ENCODE data around the gene FOXP1. TPM values are rescaled to one million over a fixed set of nuclear protein-coding genes. Genes with fewer than 3 reads are reported as not detected.

The FOXP1 gene
- total RNA-seq, 1 experiment from 2014 or later = 24.7 TPM

DNA sequence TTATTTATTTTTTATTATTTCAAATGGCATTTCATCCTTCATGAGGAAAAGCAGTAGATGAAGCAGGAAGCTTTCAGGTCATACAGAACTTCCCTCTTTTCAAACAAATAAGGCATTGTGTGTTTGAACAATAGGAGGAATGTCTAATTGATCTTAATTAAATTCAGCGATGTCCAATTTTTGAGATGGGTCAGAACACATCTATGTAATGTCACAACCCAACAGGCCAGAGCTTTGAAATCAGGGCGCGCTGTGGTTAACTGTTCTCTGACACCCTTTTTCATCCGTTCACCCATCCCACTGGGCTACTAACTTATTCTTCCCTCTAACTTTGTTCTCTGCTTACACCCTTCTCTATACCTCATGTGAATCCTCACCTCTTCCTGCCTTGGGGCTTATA lies 510.5 kb downstream of the FOXP1 start:
- no peaks in the 10 kb centered on the region for H3K27me3 ChIP-seq (ENCODE audit: control insufficient read depth, insufficient read depth, low read length)
- H3K36me3 ChIP-seq (replicated peaks; ENCODE audit: control insufficient read depth, insufficient read depth, low read length) = no peaks in the 10 kb centered on the region
- DNase-seq = no peak
- no peak overlapping the region for H3K4me3 ChIP-seq (ENCODE audit: insufficient read depth, low read depth, low read length)

DNA sequence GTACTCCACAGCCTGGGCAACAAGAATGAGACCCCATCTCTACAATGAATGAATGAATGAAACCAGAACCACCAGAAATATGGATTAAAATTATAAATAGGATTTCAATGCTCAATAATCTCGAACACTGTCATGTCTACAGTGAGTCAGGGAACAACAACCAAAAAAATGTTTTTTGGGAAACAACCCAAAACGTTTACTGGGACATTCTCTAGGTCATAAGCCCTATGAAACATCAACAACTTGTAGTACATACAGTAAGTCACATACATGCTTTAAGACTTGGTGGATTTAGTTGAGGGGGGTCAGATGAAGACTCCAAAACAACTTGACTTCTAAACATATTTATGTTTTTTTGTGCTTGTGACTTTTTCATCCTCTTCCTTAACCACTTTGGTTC lies 511.2 kb downstream of the FOXP1 start:
- H3K36me3 ChIP-seq (replicated peaks; ENCODE audit: control insufficient read depth, insufficient read depth, low read length) = no peaks in the 10 kb centered on the region
- DNase-seq = no peak
- H3K4me3 ChIP-seq (ENCODE audit: insufficient read depth, low read depth, low read length) = no peak overlapping the region
- no peaks in the 10 kb centered on the region for H3K27me3 ChIP-seq (ENCODE audit: control insufficient read depth, insufficient read depth, low read length)

DNA sequence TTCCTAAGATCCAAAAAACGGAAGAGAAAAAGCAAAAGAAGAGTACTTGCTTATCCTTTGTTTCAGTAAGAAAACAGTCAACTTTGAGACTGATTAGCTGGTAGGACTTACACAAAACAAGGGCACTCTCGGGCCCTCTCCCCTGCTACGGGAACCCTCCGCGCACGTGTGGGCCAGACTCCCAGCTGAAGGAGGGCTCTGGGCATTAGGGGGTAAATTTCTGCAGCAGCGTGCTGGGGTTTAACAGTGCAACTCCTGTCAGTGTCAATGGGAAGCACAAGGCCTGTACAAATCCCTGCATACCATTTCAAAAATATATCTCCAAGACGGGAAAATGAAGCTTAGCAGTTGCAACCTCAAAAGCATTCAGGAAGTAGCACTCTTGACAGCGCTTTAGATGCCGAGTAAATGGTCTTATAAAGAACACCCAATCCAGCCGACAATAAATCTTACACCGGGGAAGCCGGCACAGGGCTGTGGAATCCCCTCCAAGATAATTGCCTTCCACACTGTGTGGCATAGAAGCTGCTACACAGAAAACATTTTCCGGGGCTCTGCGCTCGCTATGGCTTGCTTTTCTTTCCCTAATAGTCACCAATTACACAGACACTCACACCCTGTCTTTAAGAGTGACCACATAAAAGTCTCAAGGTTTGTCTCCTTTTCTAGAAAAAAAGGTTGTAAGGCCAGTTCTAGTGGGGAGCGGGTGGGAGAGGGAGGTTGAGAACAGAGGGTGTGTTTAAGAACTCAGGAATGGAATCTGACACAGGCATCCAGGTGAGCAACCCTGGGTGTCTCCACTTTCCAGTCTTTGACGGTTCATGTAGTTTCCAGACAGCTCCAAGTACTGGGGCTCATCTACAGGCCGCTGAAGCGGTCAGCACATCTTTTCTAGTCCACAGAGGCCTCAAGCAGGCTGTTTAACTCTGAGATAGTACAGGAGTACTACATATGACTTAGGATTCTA lies 512.7 kb downstream of the FOXP1 start:
- no peak for DNase-seq
- no peaks in the 10 kb centered on the region for H3K36me3 ChIP-seq (replicated peaks; ENCODE audit: control insufficient read depth, insufficient read depth, low read length)
- H3K4me3 ChIP-seq (ENCODE audit: insufficient read depth, low read depth, low read length) = no peak overlapping the region
- no peaks in the 10 kb centered on the region for H3K27me3 ChIP-seq (ENCODE audit: control insufficient read depth, insufficient read depth, low read length)

DNA sequence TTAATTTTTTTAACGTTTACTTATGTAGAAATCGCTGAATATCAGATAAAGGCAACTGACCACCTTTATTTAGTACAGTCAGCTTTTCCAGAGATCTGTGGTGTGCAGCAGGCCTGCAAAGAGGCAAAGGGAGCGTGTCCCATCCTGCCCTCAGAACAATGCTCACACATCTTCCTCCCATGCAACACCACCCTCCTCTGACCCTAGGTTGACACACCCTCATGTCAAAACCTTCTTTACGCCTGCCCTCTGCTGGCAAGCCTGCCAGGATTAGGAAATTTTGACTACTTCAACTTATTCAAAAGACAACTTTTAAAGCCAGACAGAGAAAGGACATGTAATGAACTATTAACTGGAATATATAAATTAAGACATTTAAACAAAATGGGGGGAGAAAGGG lies 513.7 kb downstream of the FOXP1 start:
- H3K4me3 ChIP-seq (ENCODE audit: insufficient read depth, low read depth, low read length) = no peak overlapping the region
- no peaks in the 10 kb centered on the region for H3K36me3 ChIP-seq (replicated peaks; ENCODE audit: control insufficient read depth, insufficient read depth, low read length)
- no peaks in the 10 kb centered on the region; the same call in 1 of the 2 replicates for H3K27me3 ChIP-seq (ENCODE audit: control insufficient read depth, insufficient read depth, low read length)
- DNase-seq = peak; percentile 73

DNA sequence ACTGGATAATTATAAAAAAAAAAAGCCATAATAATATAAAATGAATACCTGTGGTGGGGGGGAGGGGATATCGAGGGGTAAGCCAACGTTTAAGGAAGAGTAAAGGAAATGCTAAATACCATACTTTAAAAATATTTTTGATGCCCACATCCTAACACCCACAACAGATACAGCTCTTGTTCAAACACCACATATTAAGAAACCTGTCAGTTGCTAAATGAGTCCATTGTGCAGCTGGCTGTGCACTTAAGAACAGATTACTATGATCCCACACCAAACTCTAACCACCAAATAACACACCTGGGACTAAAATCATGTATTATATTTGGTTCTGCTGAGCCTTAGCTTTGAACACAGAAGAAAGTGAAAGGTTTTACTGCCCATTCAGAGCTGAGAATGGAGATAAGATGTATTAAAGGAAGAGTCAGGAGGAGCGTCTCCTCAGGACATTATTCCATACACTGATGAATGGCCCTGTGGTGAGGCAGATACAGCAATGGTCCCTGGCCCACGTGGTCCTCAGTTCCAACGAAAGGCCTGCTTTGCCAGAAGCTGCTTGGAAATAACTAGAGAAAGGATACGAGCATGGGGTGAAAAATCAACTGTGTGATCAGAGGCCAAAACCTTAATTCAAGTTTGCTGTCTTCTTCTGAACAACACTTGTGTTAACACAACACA lies 515.4 kb downstream of the FOXP1 start:
- no peaks in the 10 kb centered on the region for H3K36me3 ChIP-seq (replicated peaks; ENCODE audit: control insufficient read depth, insufficient read depth, low read length)
- no peak for DNase-seq
- H3K27me3 ChIP-seq (ENCODE audit: control insufficient read depth, insufficient read depth, low read length) = peaks cover 2% of the 10 kb centered on the region; the same call in 1 of the 2 replicates
- no peak overlapping the region for H3K4me3 ChIP-seq (ENCODE audit: insufficient read depth, low read depth, low read length)

DNA sequence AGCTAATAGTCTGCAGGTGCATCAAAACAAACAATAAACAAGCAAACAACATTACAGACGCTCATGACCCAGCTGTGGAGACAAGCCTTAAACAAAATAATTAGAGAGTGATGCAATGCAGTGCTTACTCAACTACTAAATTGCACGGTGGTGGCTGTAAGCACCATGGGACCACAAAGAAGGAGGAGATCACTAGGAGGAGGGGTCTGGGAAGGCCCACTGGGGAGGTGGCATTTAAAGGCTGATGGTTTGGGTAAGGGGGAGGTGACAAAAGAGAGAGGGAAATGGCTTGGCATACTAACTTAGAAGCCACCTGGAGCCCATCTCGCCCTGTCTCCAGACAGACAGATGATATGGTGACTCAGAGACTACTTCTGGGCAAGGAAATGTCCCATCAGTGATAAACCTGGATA lies 516.7 kb downstream of the FOXP1 start:
- DNase-seq = peak; percentile 29
- H3K27me3 ChIP-seq (ENCODE audit: control insufficient read depth, insufficient read depth, low read length) = peaks cover 2% of the 10 kb centered on the region; the same call in 1 of the 2 replicates

DNA sequence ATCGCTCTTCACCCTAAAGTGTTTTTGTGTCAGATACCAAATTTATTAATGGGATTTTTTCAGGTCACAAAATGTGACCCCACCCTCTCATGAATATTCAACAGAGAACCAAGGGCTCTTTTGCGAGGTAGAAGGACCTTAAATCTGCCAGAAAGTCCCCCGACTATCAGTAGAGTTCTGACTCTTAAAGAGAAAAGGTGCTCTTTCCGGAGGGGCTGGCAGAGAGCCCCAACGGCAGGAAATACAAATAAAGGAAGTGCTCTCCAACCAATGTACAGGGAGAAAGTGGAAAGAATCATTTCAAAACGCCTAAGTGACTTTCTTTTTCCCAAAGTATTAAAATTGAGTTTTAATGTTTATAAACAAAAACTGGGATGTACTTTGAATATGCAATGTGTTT lies 517.2 kb downstream of the FOXP1 start:
- Histone ChIP-seq H3K27me3 (ENCODE audit: control insufficient read depth, insufficient read depth, low read length) (peaks cover 2% of the 10 kb centered on the region; the same call in 1 of the 2 replicates), H3K4me3 (ENCODE audit: insufficient read depth, low read depth, low read length) (peak overlapping the region; percentile 13; the same call in 1 of the 2 replicates), H3K36me3 (replicated peaks; ENCODE audit: control insufficient read depth, insufficient read depth, low read length) (no peaks in the 10 kb centered on the region)
- DNase-seq = peak; percentile 34

More for the DNA sequence above, 516.7 kb downstream of the FOXP1 start:
- Histone ChIP-seq H3K4me3 (ENCODE audit: insufficient read depth, low read depth, low read length) (no peak overlapping the region), H3K36me3 (replicated peaks; ENCODE audit: control insufficient read depth, insufficient read depth, low read length) (no peaks in the 10 kb centered on the region)

DNA sequence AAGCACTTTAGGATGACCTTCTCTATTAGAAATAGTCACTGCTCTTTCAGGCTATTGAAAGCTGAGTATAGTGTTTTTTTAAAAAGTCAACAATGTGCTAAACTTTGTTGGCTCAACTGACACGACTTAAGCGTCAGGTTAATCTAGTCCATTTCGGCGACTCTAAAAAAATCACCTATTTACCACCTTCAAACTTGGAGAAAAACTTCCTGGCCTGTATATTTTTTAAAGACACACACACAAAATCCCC lies 517.8 kb downstream of the FOXP1 start:
- no peak for DNase-seq
- peaks cover 2% of the 10 kb centered on the region; the same call in 1 of the 2 replicates for H3K27me3 ChIP-seq (ENCODE audit: control insufficient read depth, insufficient read depth, low read length)
- no peaks in the 10 kb centered on the region for H3K36me3 ChIP-seq (replicated peaks; ENCODE audit: control insufficient read depth, insufficient read depth, low read length)
- H3K4me3 ChIP-seq (ENCODE audit: insufficient read depth, low read depth, low read length) = peak overlapping the region; percentile 67; the same call in 1 of the 2 replicates

DNA sequence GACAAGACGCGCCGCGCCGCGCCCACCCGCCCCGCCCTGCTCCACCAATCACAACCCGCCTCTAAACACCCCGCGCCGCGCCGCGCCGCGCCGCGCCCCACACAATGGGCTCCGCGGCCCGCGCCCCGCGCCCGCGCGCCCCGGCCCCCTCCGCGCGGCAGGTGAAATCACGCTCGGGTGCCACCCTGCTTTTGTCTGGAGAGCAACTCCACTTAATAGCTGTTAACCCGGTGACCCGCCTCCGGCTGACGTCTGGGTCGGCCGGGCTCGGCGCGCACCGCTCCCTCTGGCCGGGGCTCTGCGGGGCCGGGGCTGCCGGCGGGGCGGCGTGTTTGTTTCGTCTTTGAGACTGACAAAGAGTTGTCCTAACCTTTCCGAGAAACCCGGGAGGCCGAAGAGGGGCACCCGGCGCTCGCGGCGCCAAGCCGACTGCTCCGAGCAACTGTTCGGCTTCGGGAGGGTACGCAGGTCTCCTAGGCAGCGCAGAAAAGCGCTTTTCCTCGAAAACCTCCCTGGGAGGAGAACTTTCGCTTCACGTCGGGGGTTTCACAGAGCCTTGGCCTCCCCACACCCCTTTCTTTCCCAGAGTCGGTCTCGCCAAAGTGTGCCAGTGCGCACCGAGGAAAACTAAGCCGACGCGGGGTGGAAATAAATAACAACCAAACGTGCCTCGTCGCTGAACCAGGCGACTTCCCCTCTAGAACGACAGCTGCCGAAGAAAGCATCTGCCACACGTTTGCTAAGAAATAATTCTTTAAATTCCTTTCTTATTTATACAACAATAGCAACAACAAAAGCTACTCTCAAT lies 518.4 kb downstream of the FOXP1 start:
- Histone ChIP-seq H3K36me3 (replicated peaks; ENCODE audit: control insufficient read depth, insufficient read depth, low read length) (no peaks in the 10 kb centered on the region), H3K27me3 (ENCODE audit: control insufficient read depth, insufficient read depth, low read length) (peaks cover 2% of the 10 kb centered on the region; the same call in 1 of the 2 replicates), H3K4me3 (ENCODE audit: insufficient read depth, low read depth, low read length) (peak overlapping the region; percentile 67)
- DNase-seq = peak; percentile 86

DNA sequence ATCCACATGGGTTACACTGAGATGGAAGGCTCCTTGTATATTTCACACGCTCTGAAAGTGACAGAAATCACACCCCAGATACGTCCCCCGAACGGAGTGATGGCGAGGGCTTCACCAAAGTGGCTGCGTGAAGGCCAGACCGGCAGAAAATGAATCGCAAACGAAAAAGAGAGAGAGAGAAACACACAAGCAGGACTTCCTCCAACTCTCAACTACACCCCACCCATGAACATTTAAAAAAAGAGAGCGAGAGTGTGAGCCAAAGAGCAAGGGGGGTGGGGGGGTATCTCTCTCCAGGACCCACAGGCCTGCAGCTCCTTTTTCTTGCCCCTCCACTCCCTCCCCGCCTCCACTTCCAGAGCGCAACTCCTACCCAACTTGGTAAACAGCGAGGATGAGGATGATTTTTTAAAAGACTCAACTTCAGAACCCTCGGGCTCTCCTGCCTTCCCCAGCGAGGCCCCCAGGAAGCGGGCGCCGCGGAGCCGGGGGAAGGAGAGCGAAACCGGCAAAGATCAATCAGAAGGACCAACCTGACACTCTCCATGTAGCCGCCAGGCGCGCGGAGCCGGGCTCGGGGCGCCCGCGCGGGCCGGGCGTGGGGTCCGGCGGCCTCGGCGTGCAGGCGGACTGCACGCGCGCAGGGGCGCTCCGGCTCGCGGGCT lies 519.1 kb downstream of the FOXP1 start:
- peak; percentile 73 for DNase-seq
- Histone ChIP-seq H3K4me3 (ENCODE audit: insufficient read depth, low read depth, low read length) (peak overlapping the region; percentile 39), H3K27me3 (ENCODE audit: control insufficient read depth, insufficient read depth, low read length) (peaks cover 2% of the 10 kb centered on the region; the same call in 1 of the 2 replicates), H3K36me3 (replicated peaks; ENCODE audit: control insufficient read depth, insufficient read depth, low read length) (no peaks in the 10 kb centered on the region)

DNA sequence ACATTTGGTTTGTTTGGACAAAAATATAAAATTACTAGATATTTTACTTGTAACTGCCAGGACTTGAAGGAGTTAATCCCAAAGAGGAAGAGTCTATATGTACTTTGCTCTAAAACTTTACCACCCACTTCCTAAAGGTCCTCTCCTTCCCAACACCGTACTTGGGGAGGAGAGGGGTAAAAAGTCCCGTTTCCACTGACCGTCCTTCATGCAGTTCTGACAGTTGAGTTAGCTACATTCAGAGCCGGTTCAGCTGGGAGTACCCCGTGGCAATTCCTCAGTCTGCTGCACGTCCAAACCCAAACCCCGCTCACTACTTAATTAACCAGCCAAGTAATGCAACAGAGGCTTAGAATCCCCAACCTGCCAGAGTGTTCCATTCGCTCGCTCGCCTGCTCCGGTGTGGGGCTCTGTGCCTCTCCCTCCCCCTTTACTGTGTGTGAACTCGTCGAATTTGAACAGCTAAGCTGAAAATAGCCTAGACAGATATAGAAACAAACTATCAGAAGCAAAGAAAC lies 519.7 kb downstream of the FOXP1 start:
- Histone ChIP-seq H3K4me3 (ENCODE audit: insufficient read depth, low read depth, low read length) (peak overlapping the region; percentile 39), H3K36me3 (replicated peaks; ENCODE audit: control insufficient read depth, insufficient read depth, low read length) (no peaks in the 10 kb centered on the region), H3K27me3 (ENCODE audit: control insufficient read depth, insufficient read depth, low read length) (peaks cover 2% of the 10 kb centered on the region; the same call in 1 of the 2 replicates)
- DNase-seq = peak; percentile 47

DNA sequence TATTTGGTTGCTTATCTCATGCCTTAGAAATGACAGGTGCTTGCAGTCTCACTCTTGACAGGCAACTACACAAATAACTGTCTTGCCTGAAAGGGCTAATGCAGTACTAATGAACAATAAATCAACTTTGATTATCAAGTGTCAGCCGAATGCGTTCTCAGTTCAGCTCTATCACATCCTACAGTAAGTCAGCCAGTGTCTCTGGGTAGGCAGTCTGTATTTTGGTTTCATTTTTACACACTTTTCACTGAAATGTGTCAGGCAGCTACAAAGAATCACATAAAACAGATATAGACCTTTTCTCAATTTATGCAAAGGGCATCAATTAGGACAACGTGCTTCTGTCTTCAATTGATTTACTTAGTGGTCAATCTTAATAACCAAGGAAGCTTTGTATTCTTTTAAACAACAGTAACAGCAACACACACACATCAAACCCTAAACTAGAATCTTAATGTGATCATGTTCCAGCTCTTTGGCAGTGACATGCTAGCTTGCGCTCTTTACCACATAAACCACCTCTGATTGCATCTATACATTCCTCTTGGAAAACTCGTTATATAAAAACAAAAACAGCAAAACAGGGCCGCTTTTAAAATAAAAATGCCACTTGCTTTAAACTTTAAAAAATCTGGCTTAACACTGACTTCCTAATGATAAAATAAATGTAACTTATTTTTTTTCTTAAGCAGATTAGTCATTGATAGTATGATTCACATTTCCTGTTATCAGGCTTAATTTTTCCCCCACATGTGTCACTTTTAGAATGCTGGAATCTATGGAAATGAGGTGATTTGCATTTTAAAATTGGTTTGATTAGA lies 520.4 kb downstream of the FOXP1 start:
- H3K36me3 ChIP-seq (replicated peaks; ENCODE audit: control insufficient read depth, insufficient read depth, low read length) = no peaks in the 10 kb centered on the region
- peak overlapping the region; percentile 39; the same call in 1 of the 2 replicates for H3K4me3 ChIP-seq (ENCODE audit: insufficient read depth, low read depth, low read length)
- no peak for DNase-seq
- H3K27me3 ChIP-seq (ENCODE audit: control insufficient read depth, insufficient read depth, low read length) = peaks cover 2% of the 10 kb centered on the region; the same call in 1 of the 2 replicates

Data from H7 (cell line).